A673 (cell line): ENCODE data around the gene NR5A1. TPM values are rescaled to one million over a fixed set of nuclear protein-coding genes. Genes with fewer than 3 reads are reported as not detected.
A peak's percentile ranks its signal among the peaks of the same experiment; 100 is the strongest.

Source experiments
- BruUV-seq: library from RNA; stranded (reverse); fragments of 400-500 nt; replicated peaks from 2 replicates; lab custom pipeline; 2021; lab: Mats Ljungman, UMichigan
- CTCF ChIA-PET: fragments of 300-600 bp; sonication (Branson Sonifier 250); formaldehyde crosslinking; loops from one replicate; lab custom pipeline; 2022; ENCODE audit warnings: antibody characterized with exemption; lab: Charles Lee
- POLR2A ChIA-PET: fragments of 300-600 bp; sonication (Branson Sonifier 250); formaldehyde crosslinking; loops from one replicate; lab custom pipeline; 2022; ENCODE audit warnings: antibody characterized with exemption; ENCODE audit not compliant: low non-redundant PET; lab: Charles Lee
- DNase-seq: peaks from one replicate; pipeline ENCODE4 v3.0.0-alpha.2; 2015; ENCODE audit warnings: low spot score
- H3K27ac ChIP-seq: fragments of 200-600 bp; sonication (generic); 2 replicates; pipeline ENCODE4 v1.5.1; 2016; ENCODE audit warnings: mixed run types, low read depth, mild to moderate bottlenecking, mixed read lengths, antibody characterized with exemption, low read length; ENCODE audit not compliant: poor library complexity, severe bottlenecking
- H3K27me3 ChIP-seq: fragments of 200-600 bp; sonication (generic); replicated peaks from 2 replicates; pipeline ENCODE4 v1.6.1; 2017; ENCODE audit warnings: mixed run types, low read depth, mild to moderate bottlenecking, mixed read lengths, antibody characterized with exemption, low read length; ENCODE audit not compliant: insufficient read depth, poor library complexity
- H3K36me3 ChIP-seq: fragments of 200-600 bp; sonication (generic); 2 replicates; pipeline ENCODE4 v1.6.1; 2016; ENCODE audit warnings: mixed run types, mild to moderate bottlenecking, mixed read lengths, antibody characterized with exemption, low read length; ENCODE audit not compliant: insufficient read depth, poor library complexity, severe bottlenecking
- H3K4me1 ChIP-seq: fragments of 200-600 bp; sonication (generic); 2 replicates; pipeline ENCODE4 v1.6.1; 2017; ENCODE audit warnings: mixed run types, mild to moderate bottlenecking, mixed read lengths, antibody characterized with exemption, low read length; ENCODE audit not compliant: insufficient read depth, poor library complexity, severe bottlenecking
- H3K4me3 ChIP-seq: fragments of 200-600 bp; sonication (generic); 2 replicates; pipeline ENCODE4 v1.5.1; 2016; ENCODE audit warnings: low read depth, mixed run types, mild to moderate bottlenecking, mixed read lengths, low read length; ENCODE audit not compliant: poor library complexity, severe bottlenecking
- H3K9me3 ChIP-seq: fragments of 200-600 bp; sonication (generic); 2 replicates; pipeline ENCODE4 v1.6.1; 2016; ENCODE audit warnings: mixed run types, low read depth, mild to moderate bottlenecking, mixed read lengths, antibody characterized with exemption, low read length; ENCODE audit not compliant: poor library complexity, severe bottlenecking
- CTCF ChIP-seq: fragments of 300-800, 200-600 bp; sonication (generic); conservative IDR thresholded peaks from 2 replicates; pipeline ENCODE4 v1.5.1; 2017; ENCODE audit warnings: low read depth, mild to moderate bottlenecking, antibody characterized with exemption, low read length, moderate library complexity, mixed read lengths
- EZH2 ChIP-seq: fragments of 200-600 bp; sonication (generic); IDR thresholded peaks from 2 replicates; pipeline ENCODE4 v1.6.1; 2017; ENCODE audit warnings: borderline replicate concordance, low read depth, mild to moderate bottlenecking, mixed read lengths, antibody characterized with exemption, low read length; ENCODE audit not compliant: poor library complexity, severe bottlenecking
- intact Hi-C: fragments of 100-400 bp; cut with micrococcal nuclease; formaldehyde crosslinking; loops from one replicate; pipeline ENCODE4 v1.10.0; 2022; ENCODE audit not compliant: unreplicated experiment
- total RNA-seq: library from RNA; stranded (reverse); gene quantifications from 2 replicates; pipeline ENCODE4 v1.2.3, GENCODE V29; 2021

NR5A1 gene
- total RNA-seq, 1 experiment from 2014 or later, result not detected

DNA sequence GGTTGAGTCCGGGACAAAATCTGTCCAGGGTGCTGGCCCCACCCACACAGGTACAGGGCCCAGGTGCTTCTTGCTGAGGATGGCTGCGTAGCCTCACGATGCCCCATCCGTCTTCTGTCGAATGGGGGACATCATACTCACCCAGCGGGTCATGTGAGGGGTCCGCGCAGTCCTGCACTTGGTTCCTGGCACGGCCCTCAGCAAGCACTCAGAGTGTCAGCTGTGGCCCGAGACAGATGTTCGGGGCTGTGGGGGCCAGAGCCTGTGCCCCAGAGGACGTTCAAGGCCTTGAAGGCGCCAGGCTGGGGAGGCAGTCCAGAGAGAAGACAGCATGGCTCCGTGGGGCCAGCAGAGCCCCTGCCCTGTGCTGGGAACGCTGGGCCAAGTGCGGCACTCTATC is 27.8 kb downstream of the NR5A1 start:
- Histone ChIP-seq H3K4me1 (peaks cover 19% of the 10 kb centered on the region), H3K27me3 (no peaks in the 10 kb centered on the region), H3K9me3 (no peaks in the 10 kb centered on the region), H3K27ac (no peak overlapping the region), H3K36me3 (no peaks in the 10 kb centered on the region), H3K4me3 (no peak overlapping the region)
- BruUV-seq, result no TSS peak
- no peak for TF ChIP-seq CTCF
- TF ChIP-seq EZH2, result no peak
- DNase-seq, result no peak
- CTCF ChIA-PET, result interaction anchor here (0.6 kb wide), 1 partner anchor 58 kb away, joined by 13 read pairs; no protein-coding TSS in a partner anchor
- intact Hi-C loops, result no loop called here
- POLR2A ChIA-PET, result no interaction called here

- Histone ChIP-seq H3K9me3 (no peaks in the 10 kb centered on the region), H3K36me3 (no peaks in the 10 kb centered on the region), H3K4me1 (peaks cover 19% of the 10 kb centered on the region), H3K27ac (no peak overlapping the region), H3K4me3 (no peak overlapping the region), H3K27me3 (no peaks in the 10 kb centered on the region)
- TF ChIP-seq EZH2 (no peak), CTCF (no peak)
- ChIA-PET CTCF (no interaction called here), POLR2A (no interaction called here)
- DNase-seq, result no peak
- intact Hi-C loops, result no loop called here
- no TSS peak for BruUV-seq
Observed at GRCh38 chr9:124478354-124478753, 28.8 kb downstream of the NR5A1 start.

- intact Hi-C loops, result no loop called here
- Histone ChIP-seq H3K27me3 (no peaks in the 10 kb centered on the region), H3K4me1 (peaks cover 19% of the 10 kb centered on the region), H3K9me3 (no peaks in the 10 kb centered on the region), H3K36me3 (no peaks in the 10 kb centered on the region), H3K4me3 (peak overlapping the region; percentile 39), H3K27ac (no peak overlapping the region)
- TF ChIP-seq EZH2 (no peak), CTCF (no peak)
- ChIA-PET CTCF (no interaction called here), POLR2A (no interaction called here)
- BruUV-seq, result no TSS peak
- DNase-seq, result peak; percentile 36
Observed at GRCh38 chr9:124477648-124478285, 29.4 kb downstream of the NR5A1 start.
